T-cell (primary cell): Measurements from ENCODE around the gene TCF7L2. TPM values are rescaled to one million over a fixed set of nuclear protein-coding genes. Genes with fewer than 3 reads are reported as not detected.
"Not testable (repeated sequence)": the region's sequence is repeated elsewhere in the genome, so short reads cannot be mapped to it uniquely, and the experiment has no call there.

ENCODE experiments used
- ATAC-seq, 4 experiments: fragments of 200-7000 bp in 3 of 4; fragments of 150-1000 bp in 1 of 4; cut with Tn5 transposase; replicated peaks in 1 of 4; 1 replicate in 3 of 4; 2 replicates in 1 of 4; pipeline ENCODE4 v1.10.0; 2021; ENCODE audit warnings: moderate library complexity in 3 of 4, mild to moderate bottlenecking in 2 of 4, moderate number of reproducible peaks in 1 of 4
- CTCF ChIA-PET, 2 donors: fragments of 300-600 bp; sonication (Branson Sonifier 250); formaldehyde crosslinking; loops; one replicate each; lab custom pipeline; 2022; ENCODE audit warnings: antibody characterized with exemption in 2 of 2; lab: Charles Lee
- POLR2A ChIA-PET, 2 donors: fragments of 300-600 bp; sonication (Branson Sonifier 250); formaldehyde crosslinking; loops; one replicate each; lab custom pipeline; 2022; ENCODE audit warnings: antibody characterized with exemption in 2 of 2; lab: Charles Lee
- DNase-seq, 35 experiments: peaks; one replicate each; pipeline versions ENCODE4 v3.0.0 to v3.0.0-alpha.2; 2013 to 2023
- H3K27ac ChIP-seq: one replicate; pipeline ENCODE4 v1.5.1; 2013; ENCODE audit warnings: low read length
- H3K27me3 ChIP-seq, 2 experiments: replicated peaks in 1 of 2; 1 replicate in 1 of 2; 2 replicates in 1 of 2; pipeline versions ENCODE4 v1.6.1 to v1.7.0; 2013; ENCODE audit warnings: low read length in 1 of 2, mixed read lengths in 1 of 2; ENCODE audit not compliant: control insufficient read depth in 2 of 2, insufficient read depth in 2 of 2; ENCODE audit errors: extremely low read depth in 1 of 2
- H3K36me3 ChIP-seq, 2 donors: 1 replicate in 1 of 2; 2 replicates in 1 of 2; pipeline versions ENCODE4 v1.6.1 to v1.7.0; 2013; ENCODE audit warnings: low read length in 1 of 2; ENCODE audit not compliant: control insufficient read depth in 2 of 2, insufficient read depth in 1 of 2; ENCODE audit errors: extremely low read depth in 1 of 2
- H3K4me1 ChIP-seq, 2 experiments: 1 replicate in 1 of 2; 2 replicates in 1 of 2; pipeline versions ENCODE4 v1.6.1 to v1.7.0; 2013; ENCODE audit warnings: low read length in 2 of 2, mixed read lengths in 1 of 2; ENCODE audit not compliant: insufficient read depth in 2 of 2, control insufficient read depth in 1 of 2; ENCODE audit errors: extremely low read depth in 1 of 2
- H3K4me3 ChIP-seq, 2 donors: 1 replicate in 1 of 2; 2 replicates in 1 of 2; pipeline versions ENCODE4 v1.5.1 to v1.7.0; 2013; ENCODE audit warnings: mild to moderate bottlenecking in 2 of 2, low read length in 1 of 2, moderate library complexity in 1 of 2; ENCODE audit not compliant: control insufficient read depth in 1 of 2; ENCODE audit errors: extremely low read depth in 1 of 2
- H3K9me3 ChIP-seq: 2 replicates; pipeline ENCODE4 v1.7.0; 2013
- H3K27ac Mint-ChIP-seq, 2 donors: one replicate each; pipeline ENCODE4 v1.8.0; 2020 to 2021; ENCODE audit warnings: mild to moderate bottlenecking in 2 of 2, mixed read lengths in 2 of 2
- H3K27me3 Mint-ChIP-seq, 2 donors: one replicate each; pipeline ENCODE4 v1.8.0; 2021 to 2022; ENCODE audit warnings: mixed read lengths in 2 of 2
- H3K36me3 Mint-ChIP-seq: one replicate; pipeline ENCODE4 v1.8.0; 2021; ENCODE audit warnings: mixed read lengths
- H3K4me1 Mint-ChIP-seq, 3 donors: one replicate each; pipeline ENCODE4 v1.8.0; 2020 to 2022; ENCODE audit warnings: mixed read lengths in 3 of 3, mild to moderate bottlenecking in 1 of 3
- H3K4me3 Mint-ChIP-seq, 3 donors: one replicate each; pipeline ENCODE4 v1.8.0; 2020 to 2022; ENCODE audit warnings: mild to moderate bottlenecking in 3 of 3, mixed read lengths in 3 of 3, moderate library complexity in 3 of 3
- H3K9me3 Mint-ChIP-seq, 3 donors: one replicate each; pipeline ENCODE4 v1.8.0; 2020 to 2022; ENCODE audit warnings: mixed read lengths in 3 of 3
- WGBS: methylation state at CpG from one replicate; pipeline ENCODE4 v1.1.5; 2013; ENCODE audit warnings: missing lambda C conversion rate; ENCODE audit not compliant: insufficient coverage; 5-methylcytosine and 5-hydroxymethylcytosine counted together
- total RNA-seq, 35 experiments: library from RNA in 6 of 35; stranded (reverse) in 6 of 35; fragments of 120-200 nt in 1 of 35; gene quantifications; one replicate each; pipeline versions ENCODE4 v1.2.1 to v1.2.4 and lab custom pipeline; 2013 to 2026

Gene TCF7L2
- total RNA-seq, 5 donors from 2014 or later (not counting 1 experiment from before 2014, with no cell fraction given), result 2.6 to 6.2 (median 3.3) TPM

DNA sequence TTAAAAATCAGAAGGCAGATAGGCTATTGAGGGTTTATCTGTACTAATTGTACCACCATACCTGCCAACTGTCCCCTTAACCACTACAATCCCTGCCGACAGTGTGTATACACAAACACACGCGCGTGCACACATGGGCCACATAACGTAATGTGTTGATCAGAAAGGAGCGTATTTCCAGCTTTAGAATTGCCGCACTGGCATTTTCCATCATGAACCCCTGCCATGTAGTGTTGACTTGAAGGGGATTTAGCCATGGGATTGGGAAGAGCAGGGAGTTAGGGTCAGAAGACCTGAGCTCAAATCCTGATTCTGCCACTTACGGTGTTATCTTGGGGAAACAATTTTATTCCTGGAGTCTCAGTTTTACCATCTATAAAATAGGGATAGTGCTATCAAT lies 158.9 kb downstream of the TCF7L2 start:
- ATAC-seq, result no peak
- no peaks in the 10 kb centered on the region for H3K9me3 ChIP-seq
- H3K36me3 ChIP-seq, result no peaks in the 10 kb centered on the region
- H3K4me3 ChIP-seq, result no peak overlapping the region
- no CpG with 5 or more reads among the region's 8 CpGs for WGBS
- H3K36me3 Mint-ChIP-seq, result no peaks in the 10 kb centered on the region
- ChIA-PET CTCF (interaction anchor here in 1 of 2 donors (0.5 kb wide), 1 partner anchor 307 kb away, joined by 3 read pairs; no protein-coding TSS in a partner anchor), POLR2A (no interaction called here)
- H3K9me3 Mint-ChIP-seq, result no peaks in the 10 kb centered on the region
- no peaks in the 10 kb centered on the region for H3K4me1 Mint-ChIP-seq
- no peak overlapping the region for H3K27ac Mint-ChIP-seq
- H3K4me3 Mint-ChIP-seq, result no peak overlapping the region
- peaks cover 0 to 3% of the 10 kb centered on the region in 2 experiments for H3K27me3 ChIP-seq
- no peaks in the 10 kb centered on the region for H3K4me1 ChIP-seq
- no peak overlapping the region for H3K27ac ChIP-seq
- H3K27me3 Mint-ChIP-seq, result no peaks in the 10 kb centered on the region
- DNase-seq, result no peak

GRCh38 chr10:113109482-113109881 lies 159.4 kb downstream of the TCF7L2 start:
- CTCF ChIA-PET, result interaction anchor here (0.5 to 0.7 kb wide), 3 partner anchors 230 to 345 kb away, joined by 3 to 5 read pairs (median 3); no protein-coding TSS in a partner anchor
- POLR2A ChIA-PET, result not testable (repeated sequence)

DNA sequence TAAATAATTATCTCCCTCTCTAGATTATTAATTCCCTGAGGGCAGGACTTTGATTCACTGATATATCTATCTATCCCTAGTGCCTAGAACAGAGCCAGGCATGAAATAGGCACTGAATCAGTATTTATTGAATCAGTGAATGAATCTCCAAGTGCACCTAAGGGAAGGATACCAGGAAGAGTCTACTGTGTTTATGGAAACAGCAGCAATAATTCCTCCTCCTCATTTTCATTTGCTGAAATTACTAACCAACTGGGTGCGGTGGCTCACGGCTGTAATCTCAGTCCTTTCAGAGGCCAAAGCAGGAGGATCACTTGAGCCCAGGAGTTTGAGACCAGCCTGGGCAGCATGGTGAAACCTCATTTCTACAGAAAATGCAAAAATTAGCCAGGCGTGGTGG lies 161.2 kb downstream of the TCF7L2 start:
- no peak overlapping the region for H3K27ac Mint-ChIP-seq
- Histone ChIP-seq H3K4me1 (no peaks in the 10 kb centered on the region), H3K27ac (no peak overlapping the region), H3K36me3 (no peaks in the 10 kb centered on the region), H3K27me3 (peaks cover 0 to 3% of the 10 kb centered on the region in 2 experiments), H3K4me3 (no peak overlapping the region), H3K9me3 (no peaks in the 10 kb centered on the region)
- WGBS, result 100% methylated on average over 2 of the region's 3 CpGs
- no peak for ATAC-seq
- CTCF ChIA-PET, result interaction anchor here (0.6 kb wide), 2 partner anchors 63 to 659 kb away, joined by 3 read pairs; no protein-coding TSS in a partner anchor
- POLR2A ChIA-PET, result interaction anchor here in 1 of 2 donors (0.7 kb wide), 1 partner anchor 981 kb away, joined by 3 read pairs; no protein-coding TSS in a partner anchor
- H3K4me1 Mint-ChIP-seq, result no peaks in the 10 kb centered on the region
- H3K4me3 Mint-ChIP-seq, result no peak overlapping the region
- H3K9me3 Mint-ChIP-seq, result no peaks in the 10 kb centered on the region
- H3K27me3 Mint-ChIP-seq, result no peaks in the 10 kb centered on the region
- no peak for DNase-seq
- no peaks in the 10 kb centered on the region for H3K36me3 Mint-ChIP-seq

More at GRCh38 chr10:113109482-113109881, 159.4 kb downstream of the TCF7L2 start:
- H3K9me3 Mint-ChIP-seq, ATAC-seq, H3K4me3 ChIP-seq, DNase-seq, H3K27ac Mint-ChIP-seq, H3K4me1 Mint-ChIP-seq, H3K27me3 Mint-ChIP-seq, H3K36me3 ChIP-seq, H3K27me3 ChIP-seq, H3K27ac ChIP-seq, H3K36me3 Mint-ChIP-seq, H3K4me1 ChIP-seq, H3K9me3 ChIP-seq, H3K4me3 Mint-ChIP-seq: not testable (repeated sequence)
- no CpG with 5 or more reads among the region's 4 CpGs for WGBS

GRCh38 chr10:113111900-113112853 lies 162.1 kb downstream of the TCF7L2 start:
- Mint-ChIP-seq H3K36me3 (no peaks in the 10 kb centered on the region), H3K27ac (no peak overlapping the region), H3K9me3 (no peaks in the 10 kb centered on the region), H3K27me3 (no peaks in the 10 kb centered on the region), H3K4me3 (no peak overlapping the region), H3K4me1 (no peaks in the 10 kb centered on the region)
- no peak for DNase-seq
- ATAC-seq, result no peak
- POLR2A ChIA-PET, result interaction anchor here in 1 of 2 donors (0.6 kb wide), 1 partner anchor 642 kb away, joined by 3 read pairs; no protein-coding TSS in a partner anchor
- no peaks in the 10 kb centered on the region for H3K36me3 ChIP-seq
- no peak overlapping the region for H3K4me3 ChIP-seq
- H3K4me1 ChIP-seq, result no peaks in the 10 kb centered on the region
- CTCF ChIA-PET, result no interaction called here
- H3K27ac ChIP-seq, result no peak overlapping the region
- no peaks in the 10 kb centered on the region for H3K9me3 ChIP-seq
- WGBS, result 90% methylated on average over 6 of the region's 12 CpGs
- H3K27me3 ChIP-seq, result peaks cover 0 to 3% of the 10 kb centered on the region in 2 experiments

DNA sequence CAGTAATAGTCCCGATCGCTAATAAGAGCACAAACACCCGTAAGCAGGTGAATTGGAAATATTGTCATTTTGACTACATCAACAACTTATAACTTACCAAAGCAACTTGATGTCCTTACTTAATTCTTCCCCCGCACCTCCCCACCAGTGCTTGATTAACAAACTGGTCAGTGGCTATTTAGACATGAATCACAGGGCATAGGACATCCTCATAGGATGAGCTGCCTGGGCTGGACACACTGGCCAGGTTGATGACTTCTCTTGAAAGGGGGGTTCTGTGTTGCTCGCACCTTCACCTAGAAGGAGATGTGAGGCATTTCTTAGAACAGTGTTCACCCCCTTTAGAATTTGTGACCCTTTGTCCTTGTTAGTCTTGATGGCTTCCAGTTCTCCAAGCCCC lies 163.2 kb downstream of the TCF7L2 start:
- CTCF ChIA-PET, result no interaction called here
- POLR2A ChIA-PET, result interaction anchor here in 1 of 2 donors (0.6 kb wide), 1 partner anchor 31 kb away, joined by 5 read pairs; no protein-coding TSS in a partner anchor
- Mint-ChIP-seq H3K27ac (no peak overlapping the region), H3K36me3 (no peaks in the 10 kb centered on the region), H3K9me3 (no peaks in the 10 kb centered on the region), H3K27me3 (peaks cover 0 to 3% of the 10 kb centered on the region in 2 donors), H3K4me3 (no peak overlapping the region), H3K4me1 (no peaks in the 10 kb centered on the region)
- Histone ChIP-seq H3K9me3 (no peaks in the 10 kb centered on the region), H3K27me3 (peaks cover 0 to 3% of the 10 kb centered on the region in 2 experiments), H3K4me1 (no peaks in the 10 kb centered on the region), H3K4me3 (no peak overlapping the region), H3K27ac (no peak overlapping the region), H3K36me3 (no peaks in the 10 kb centered on the region)
- no peak for DNase-seq
- 100% methylated on average over 2 of the region's 5 CpGs for WGBS
- ATAC-seq, result no peak

DNA sequence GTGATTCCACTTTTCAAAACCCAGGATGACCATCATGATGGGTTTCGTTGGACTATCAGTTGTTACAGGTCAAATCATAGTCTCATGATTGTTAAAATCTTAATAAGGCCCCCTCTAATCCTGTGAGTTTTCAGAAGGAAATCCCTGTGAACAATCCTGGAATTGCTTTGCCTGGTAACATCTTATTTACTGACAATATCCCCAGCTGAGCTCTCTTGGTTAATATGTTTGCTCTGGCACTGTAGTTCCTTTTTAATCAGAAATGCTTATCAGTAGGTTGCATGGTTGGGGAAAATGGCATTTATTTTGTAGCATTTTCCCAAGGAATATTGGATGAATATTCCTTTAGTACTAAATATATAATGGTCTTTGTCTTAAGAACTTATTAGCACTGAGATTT lies 163.9 kb downstream of the TCF7L2 start:
- Mint-ChIP-seq H3K27ac (no peak overlapping the region), H3K9me3 (no peaks in the 10 kb centered on the region), H3K4me1 (no peaks in the 10 kb centered on the region), H3K4me3 (no peak overlapping the region), H3K27me3 (peaks cover 0 to 4% of the 10 kb centered on the region in 2 donors), H3K36me3 (no peaks in the 10 kb centered on the region)
- DNase-seq (no peak), ATAC-seq (no peak)
- Histone ChIP-seq H3K27ac (no peak overlapping the region), H3K4me3 (no peak overlapping the region), H3K36me3 (no peaks in the 10 kb centered on the region), H3K4me1 (no peaks in the 10 kb centered on the region), H3K27me3 (peaks cover 0 to 3% of the 10 kb centered on the region in 2 experiments), H3K9me3 (no peaks in the 10 kb centered on the region)
- CTCF ChIA-PET, result no interaction called here
- no CpG with 5 or more reads among the region's 1 CpG for WGBS
- POLR2A ChIA-PET, result interaction anchor here in 1 of 2 donors (0.6 kb wide), 1 partner anchor 31 kb away, joined by 5 read pairs; no protein-coding TSS in a partner anchor
